ENCODE results near the gene TIAM1.

TIAM1 gene

GRCh38 chr21:31255036-31255435 is 89.0 kb downstream of the TIAM1 start:
- TF ChIP-seq, protein P1, sequence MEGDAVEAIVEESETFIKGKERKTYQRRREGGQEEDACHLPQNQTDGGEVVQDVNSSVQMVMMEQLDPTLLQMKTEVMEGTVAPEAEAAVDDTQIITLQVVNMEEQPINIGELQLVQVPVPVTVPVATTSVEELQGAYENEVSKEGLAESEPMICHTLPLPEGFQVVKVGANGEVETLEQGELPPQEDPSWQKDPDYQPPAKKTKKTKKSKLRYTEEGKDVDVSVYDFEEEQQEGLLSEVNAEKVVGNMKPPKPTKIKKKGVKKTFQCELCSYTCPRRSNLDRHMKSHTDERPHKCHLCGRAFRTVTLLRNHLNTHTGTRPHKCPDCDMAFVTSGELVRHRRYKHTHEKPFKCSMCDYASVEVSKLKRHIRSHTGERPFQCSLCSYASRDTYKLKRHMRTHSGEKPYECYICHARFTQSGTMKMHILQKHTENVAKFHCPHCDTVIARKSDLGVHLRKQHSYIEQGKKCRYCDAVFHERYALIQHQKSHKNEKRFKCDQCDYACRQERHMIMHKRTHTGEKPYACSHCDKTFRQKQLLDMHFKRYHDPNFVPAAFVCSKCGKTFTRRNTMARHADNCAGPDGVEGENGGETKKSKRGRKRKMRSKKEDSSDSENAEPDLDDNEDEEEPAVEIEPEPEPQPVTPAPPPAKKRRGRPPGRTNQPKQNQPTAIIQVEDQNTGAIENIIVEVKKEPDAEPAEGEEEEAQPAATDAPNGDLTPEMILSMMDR (IDR thresholded peaks at IDR 0.05; ENCODE audit: low read depth, low read length) = no peak
- no peak for DNase-seq (ENCODE audit: extremely low read depth, low read depth)

DNA sequence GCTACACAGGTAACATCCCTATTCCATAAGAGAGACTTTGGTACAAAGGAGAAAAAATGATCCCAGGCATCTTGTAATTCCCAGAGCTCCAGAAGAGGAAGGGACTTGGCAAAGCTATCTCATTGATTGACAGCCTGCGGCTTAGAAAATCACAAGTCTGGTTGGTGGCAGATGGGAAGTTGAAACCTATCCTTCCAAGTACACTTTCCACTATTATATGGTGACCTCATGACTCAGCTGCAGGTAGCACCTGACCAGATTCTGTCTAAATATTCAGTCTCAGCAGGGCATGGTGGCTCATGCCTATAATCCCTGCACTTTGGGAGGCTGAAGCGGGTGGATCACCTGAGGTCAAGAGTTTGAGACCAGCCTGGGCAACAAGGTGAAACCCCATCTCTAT is 89.9 kb downstream of the TIAM1 start:
- TF ChIP-seq, protein P1 (IDR thresholded peaks at IDR 0.05; ENCODE audit: low read depth, low read length) = no peak
- DNase-seq (ENCODE audit: extremely low read depth, low read depth) = no peak

GRCh38 chr21:31253684-31254083 is 90.4 kb downstream of the TIAM1 start:
- DNase-seq (ENCODE audit: extremely low read depth, low read depth) = no peak
- TF ChIP-seq, protein P1 (IDR thresholded peaks at IDR 0.05; ENCODE audit: low read depth, low read length) = no peak

- no peak for DNase-seq (ENCODE audit: extremely low read depth, low read depth)
- TF ChIP-seq, protein P1 (IDR thresholded peaks at IDR 0.05; ENCODE audit: low read depth, low read length) = no peak
These were observed 91.5 kb downstream of the TIAM1 start for GRCh38 chr21:31252611-31253010.

GRCh38 chr21:31252091-31252490 is 92.0 kb downstream of the TIAM1 start:
- TF ChIP-seq, protein P1 (IDR thresholded peaks at IDR 0.05; ENCODE audit: low read depth, low read length) = no peak

DNA sequence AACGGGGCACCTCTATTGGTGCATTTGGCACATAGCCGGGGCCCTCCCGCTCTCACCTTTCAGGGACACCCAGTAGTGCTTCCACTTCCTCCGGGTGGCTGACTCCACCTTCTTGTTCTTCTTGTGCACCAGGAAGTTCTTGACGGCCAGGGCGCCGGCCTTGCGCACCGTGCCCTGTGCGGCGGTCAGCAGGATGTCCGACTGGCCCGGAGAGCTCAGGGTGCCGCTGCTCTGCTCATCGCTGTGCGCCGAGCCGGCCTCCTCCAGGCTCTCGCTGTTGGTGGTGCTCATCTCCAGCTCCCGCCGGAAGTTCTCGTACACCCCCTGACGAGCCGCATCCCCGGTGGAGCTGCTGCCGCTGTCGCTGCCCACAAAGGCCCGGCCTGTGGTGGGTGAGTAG is 92.4 kb downstream of the TIAM1 start:
- no peak for DNase-seq (ENCODE audit: extremely low read depth, low read depth)
- TF ChIP-seq, protein P1 (IDR thresholded peaks at IDR 0.05; ENCODE audit: low read depth, low read length) = no peak

More at GRCh38 chr21:31252091-31252490, 92.0 kb downstream of the TIAM1 start:
- no peak for DNase-seq (ENCODE audit: extremely low read depth, low read depth)

- DNase-seq (ENCODE audit: extremely low read depth, low read depth) = no peak
- TF ChIP-seq, protein P1 (IDR thresholded peaks at IDR 0.05; ENCODE audit: low read depth, low read length) = no peak
These were observed 95.5 kb downstream of the TIAM1 start for GRCh38 chr21:31248598-31248997.
